PFSK-1 (cell line): ENCODE data around the gene PLCXD3.

Source experiments
- FOXP2 ChIP-seq: optimal IDR thresholded peaks from 2 replicates; pipeline ENCODE3; 2011; ENCODE audit warnings: borderline replicate concordance, control low read depth, inconsistent platforms; ENCODE audit not compliant: insufficient read depth; ENCODE audit errors: extremely low read length, extremely low read depth
- POLR2AphosphoS5 ChIP-seq: IDR thresholded peaks from 2 replicates; pipeline ENCODE4 v1.6.1; 2012; ENCODE audit warnings: low read depth, mild to moderate bottlenecking, control low read depth, low read length, moderate library complexity
- SIN3A ChIP-seq: IDR thresholded peaks from 2 replicates; pipeline ENCODE4 v1.6.1; 2012; ENCODE audit warnings: mild to moderate bottlenecking, low read length, moderate library complexity, borderline replicate concordance; ENCODE audit not compliant: insufficient read depth
- TAF1 ChIP-seq: IDR thresholded peaks from 2 replicates; pipeline ENCODE4 v1.6.1; 2012; ENCODE audit warnings: low read length, control low read depth, borderline replicate concordance; ENCODE audit not compliant: insufficient read depth
- TF ChIP-seq, protein P1 (sequence below), 2 experiments: IDR thresholded peaks; 2 replicates each; pipeline versions ENCODE4 v1.6.1 to v1.8.0; 2011 to 2012; ENCODE audit warnings: low read depth in 2 of 2, low read length in 2 of 2, control low read depth in 1 of 2, inconsistent platforms in 1 of 2, mild to moderate bottlenecking in 1 of 2, moderate library complexity in 1 of 2; ENCODE audit not compliant: insufficient read depth in 1 of 2

The PLCXD3 gene

DNA sequence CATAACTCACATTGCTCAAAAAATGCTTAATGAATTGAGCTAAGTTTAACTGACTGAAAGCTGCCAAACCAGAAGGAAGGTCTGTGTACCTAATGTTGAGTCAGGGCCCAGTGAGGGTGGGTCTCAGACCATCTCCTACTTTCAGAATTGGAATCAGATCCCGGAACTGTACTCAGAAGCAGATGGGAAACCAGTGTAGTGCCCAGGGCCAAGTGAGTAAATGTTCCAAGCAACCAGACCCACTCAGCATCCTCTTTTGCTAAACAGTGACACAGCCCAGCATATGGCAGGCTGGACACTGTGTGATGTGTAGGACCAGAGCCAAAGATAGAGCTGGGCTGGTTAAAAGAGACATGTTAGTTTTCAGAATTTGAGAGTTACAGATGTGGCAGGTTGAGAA, 94.1 kb downstream of the PLCXD3 start:
- TF ChIP-seq POLR2AphosphoS5: no peak

DNA sequence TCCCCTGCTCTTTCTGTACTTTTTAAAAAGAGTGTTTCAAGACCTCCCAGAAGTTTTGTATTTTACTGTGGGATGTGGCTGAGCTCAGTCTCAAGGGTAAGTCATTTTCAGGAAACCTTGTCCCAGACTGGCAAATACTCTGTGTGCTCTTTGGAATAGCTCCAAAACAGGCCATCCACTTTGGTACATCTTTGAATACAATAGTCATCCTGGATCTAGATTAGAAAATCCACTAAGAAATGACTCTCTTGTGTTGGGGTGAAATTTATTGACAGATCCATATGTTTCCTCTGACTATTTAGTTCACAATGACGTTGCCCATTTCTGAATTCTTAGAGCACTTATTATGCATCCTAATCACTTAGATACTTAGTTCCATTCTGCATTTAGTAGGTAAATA, 95.2 kb downstream of the PLCXD3 start:
- TF ChIP-seq, protein P1, sequence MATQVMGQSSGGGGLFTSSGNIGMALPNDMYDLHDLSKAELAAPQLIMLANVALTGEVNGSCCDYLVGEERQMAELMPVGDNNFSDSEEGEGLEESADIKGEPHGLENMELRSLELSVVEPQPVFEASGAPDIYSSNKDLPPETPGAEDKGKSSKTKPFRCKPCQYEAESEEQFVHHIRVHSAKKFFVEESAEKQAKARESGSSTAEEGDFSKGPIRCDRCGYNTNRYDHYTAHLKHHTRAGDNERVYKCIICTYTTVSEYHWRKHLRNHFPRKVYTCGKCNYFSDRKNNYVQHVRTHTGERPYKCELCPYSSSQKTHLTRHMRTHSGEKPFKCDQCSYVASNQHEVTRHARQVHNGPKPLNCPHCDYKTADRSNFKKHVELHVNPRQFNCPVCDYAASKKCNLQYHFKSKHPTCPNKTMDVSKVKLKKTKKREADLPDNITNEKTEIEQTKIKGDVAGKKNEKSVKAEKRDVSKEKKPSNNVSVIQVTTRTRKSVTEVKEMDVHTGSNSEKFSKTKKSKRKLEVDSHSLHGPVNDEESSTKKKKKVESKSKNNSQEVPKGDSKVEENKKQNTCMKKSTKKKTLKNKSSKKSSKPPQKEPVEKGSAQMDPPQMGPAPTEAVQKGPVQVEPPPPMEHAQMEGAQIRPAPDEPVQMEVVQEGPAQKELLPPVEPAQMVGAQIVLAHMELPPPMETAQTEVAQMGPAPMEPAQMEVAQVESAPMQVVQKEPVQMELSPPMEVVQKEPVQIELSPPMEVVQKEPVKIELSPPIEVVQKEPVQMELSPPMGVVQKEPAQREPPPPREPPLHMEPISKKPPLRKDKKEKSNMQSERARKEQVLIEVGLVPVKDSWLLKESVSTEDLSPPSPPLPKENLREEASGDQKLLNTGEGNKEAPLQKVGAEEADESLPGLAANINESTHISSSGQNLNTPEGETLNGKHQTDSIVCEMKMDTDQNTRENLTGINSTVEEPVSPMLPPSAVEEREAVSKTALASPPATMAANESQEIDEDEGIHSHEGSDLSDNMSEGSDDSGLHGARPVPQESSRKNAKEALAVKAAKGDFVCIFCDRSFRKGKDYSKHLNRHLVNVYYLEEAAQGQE (IDR thresholded peaks at IDR 0.05; ENCODE audit: insufficient read depth in 1 of 2, low read depth in 2 of 2, low read length in 2 of 2): no peak
- TF ChIP-seq TAF1: no peak
- no peak for TF ChIP-seq POLR2AphosphoS5
- no peak for TF ChIP-seq SIN3A
- no peak for TF ChIP-seq FOXP2

DNA sequence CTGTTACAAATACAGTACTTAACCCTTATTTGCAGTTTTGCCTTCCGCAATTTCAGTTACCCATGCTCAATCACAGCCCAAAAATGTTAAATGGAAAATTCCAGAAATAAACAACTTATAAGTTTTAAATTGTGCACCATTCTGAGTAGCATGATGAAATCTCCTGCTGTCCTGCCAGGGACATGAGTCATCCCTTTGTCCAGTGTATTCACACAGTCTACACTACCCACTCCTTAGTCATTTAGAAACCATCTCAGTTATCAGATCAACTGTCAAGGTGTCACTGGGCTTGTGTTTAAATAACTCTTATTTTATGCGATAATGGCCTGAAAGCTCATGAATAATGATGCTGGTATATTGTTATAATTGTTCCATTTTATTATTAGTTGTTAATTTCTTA, 95.8 kb downstream of the PLCXD3 start:
- no peak for TF ChIP-seq SIN3A
- TF ChIP-seq, protein P1 (IDR thresholded peaks at IDR 0.05; ENCODE audit: insufficient read depth in 1 of 2, low read depth in 2 of 2, low read length in 2 of 2): no peak
- no peak for TF ChIP-seq TAF1
- TF ChIP-seq FOXP2: no peak
- no peak for TF ChIP-seq POLR2AphosphoS5

DNA sequence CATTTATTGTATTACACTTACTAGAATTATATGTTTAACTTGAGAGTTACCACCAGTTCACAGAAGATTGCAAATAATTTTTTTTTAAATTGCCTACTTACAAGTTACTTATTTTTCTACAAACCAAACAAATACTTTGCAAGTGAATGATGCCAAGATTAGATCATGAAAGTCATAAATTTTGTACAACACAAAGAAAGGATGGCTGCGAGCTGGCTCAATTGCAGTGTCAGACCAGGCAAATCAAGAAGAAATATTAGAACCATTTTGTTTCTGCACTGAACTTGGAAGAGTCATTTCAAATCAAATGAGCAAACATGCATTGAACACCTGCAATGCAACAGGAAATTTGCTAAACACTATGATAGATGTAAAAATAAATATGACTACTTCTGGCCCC, 97.3 kb downstream of the PLCXD3 start:
- TF ChIP-seq FOXP2 (no peak), SIN3A (no peak), TAF1 (no peak), POLR2AphosphoS5 (no peak)
- TF ChIP-seq, protein P1 (IDR thresholded peaks at IDR 0.05; ENCODE audit: insufficient read depth in 1 of 2, low read depth in 2 of 2, low read length in 2 of 2): no peak

DNA sequence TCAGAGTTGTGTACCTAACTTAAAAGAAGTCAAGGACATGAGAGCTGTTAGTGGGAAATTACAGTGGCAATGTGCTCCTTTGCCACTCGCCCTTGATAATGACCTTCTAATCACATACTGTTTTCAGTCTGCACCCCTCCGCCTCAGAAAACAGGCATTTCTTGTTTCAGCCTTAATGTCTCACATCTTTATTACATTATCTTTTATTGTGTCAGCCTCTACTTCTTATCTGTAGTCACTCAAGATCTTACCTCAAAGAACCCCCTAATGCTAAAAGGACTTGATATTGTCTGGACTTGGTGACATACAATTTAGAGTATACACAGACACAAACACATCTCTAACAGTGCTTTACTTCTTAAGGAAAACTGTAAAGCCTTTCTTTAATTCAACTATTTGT, 97.9 kb downstream of the PLCXD3 start:
- TF ChIP-seq SIN3A: no peak
- TF ChIP-seq FOXP2: no peak
- no peak for TF ChIP-seq TAF1
- no peak for TF ChIP-seq POLR2AphosphoS5
- TF ChIP-seq, protein P1 (IDR thresholded peaks at IDR 0.05; ENCODE audit: insufficient read depth in 1 of 2, low read depth in 2 of 2, low read length in 2 of 2): no peak
